GM20000 (cell line): ENCODE measurements around the gene LAP3.
"Not testable (repeated sequence)": the region's sequence is repeated elsewhere in the genome, so short reads cannot be mapped to it uniquely, and the experiment has no call there.

ENCODE experiments used
- DNase-seq: peaks from one replicate; pipeline ENCODE4 v3.0.0; 2012; ENCODE audit warnings: low spot score
- CTCF ChIP-seq: IDR thresholded peaks from 2 replicates; pipeline ENCODE4 v1.5.1; 2012; ENCODE audit warnings: mild to moderate bottlenecking, control low read depth; ENCODE audit errors: extremely low read depth, missing control alignments

Gene LAP3

GRCh38 chr4:17576932-17577664 is at the start of gene LAP3:
Gene LAP3, plus strand, starts transcription at chr4:17577198. Its CDS starts 268 bp downstream, at chr4:17577466.
- no peak for TF ChIP-seq CTCF
- DNase-seq = peak; percentile 95

GRCh38 chr4:17528551-17529165 is 48.3 kb upstream of the LAP3 start:
- DNase-seq = no peak
- no peak for TF ChIP-seq CTCF

- no peak for DNase-seq
- no peak for TF ChIP-seq CTCF
These were observed 45.3 kb upstream of the LAP3 start for GRCh38 chr4:17531538-17532285.

- DNase-seq = no peak
- TF ChIP-seq CTCF = no peak
These were observed 42.3 kb upstream of the LAP3 start for GRCh38 chr4:17534705-17535104.

- TF ChIP-seq CTCF = no peak
- no peak for DNase-seq
These were observed 41.8 kb upstream of the LAP3 start for GRCh38 chr4:17535242-17535641.

- DNase-seq = no peak
- no peak for TF ChIP-seq CTCF
These were observed 41.1 kb upstream of the LAP3 start for GRCh38 chr4:17535906-17536305.

- DNase-seq = not testable (repeated sequence)
These were observed 39.9 kb upstream of the LAP3 start for GRCh38 chr4:17537060-17537459.
